CD8-positive, alpha-beta memory T cell (primary cell): ENCODE results near the gene PNPLA1. TPM values are rescaled to one million over a fixed set of nuclear protein-coding genes. Genes with fewer than 3 reads are reported as not detected.
A peak's percentile ranks its signal among the peaks of the same experiment; 100 is the strongest.

Source experiments
- CTCF ChIA-PET: fragments of 350-600 bp; sonication (Branson Sonifier 250); formaldehyde crosslinking; loops from one replicate; lab custom pipeline; 2021; ENCODE audit warnings: antibody characterized with exemption; lab: Charles Lee
- POLR2A ChIA-PET: fragments of 350-600 bp; sonication (Branson Sonifier 250); formaldehyde crosslinking; loops from one replicate; lab custom pipeline; 2021; ENCODE audit warnings: antibody characterized with exemption; lab: Charles Lee
- DNase-seq, 5 donors: peaks; one replicate each; pipeline versions ENCODE4 v3.0.0 to v3.0.0-alpha.2; 2020 to 2022; ENCODE audit warnings: mixed read lengths in 1 of 5
- H3K27ac ChIP-seq: one replicate; pipeline ENCODE4 v1.7.0; 2013; ENCODE audit warnings: low read depth, mild to moderate bottlenecking, low read length, moderate library complexity
- H3K27me3 ChIP-seq: 2 replicates; pipeline ENCODE4 v1.7.0; 2013; ENCODE audit warnings: low read length, mild to moderate bottlenecking; ENCODE audit not compliant: insufficient read depth, poor library complexity, severe bottlenecking
- H3K36me3 ChIP-seq: 2 replicates; pipeline ENCODE4 v1.7.0; 2013; ENCODE audit warnings: mild to moderate bottlenecking, low read length, moderate library complexity; ENCODE audit not compliant: insufficient read depth
- H3K4me1 ChIP-seq: 2 replicates; pipeline ENCODE4 v1.7.0; 2013; ENCODE audit warnings: mild to moderate bottlenecking, low read length, moderate library complexity; ENCODE audit not compliant: insufficient read depth
- H3K4me3 ChIP-seq: 2 replicates; pipeline ENCODE4 v1.7.0; 2013; ENCODE audit warnings: mild to moderate bottlenecking, low read length
- H3K9me3 ChIP-seq: 2 replicates; pipeline ENCODE4 v1.7.0; 2013; ENCODE audit warnings: mild to moderate bottlenecking, low read length
- H3K27ac Mint-ChIP-seq, 8 donors: one replicate each; pipeline ENCODE4 v1.8.0; 2020 to 2021; ENCODE audit warnings: mixed read lengths in 8 of 8, mild to moderate bottlenecking in 6 of 8, inconsistent platforms in 3 of 8, moderate library complexity in 3 of 8
- H3K27me3 Mint-ChIP-seq, 2 donors: one replicate each; pipeline ENCODE4 v1.8.0; 2020 to 2021; ENCODE audit warnings: mixed read lengths in 2 of 2, mild to moderate bottlenecking in 1 of 2, moderate library complexity in 1 of 2
- H3K36me3 Mint-ChIP-seq, 3 donors: one replicate each; pipeline ENCODE4 v1.8.0; 2020 to 2021; ENCODE audit warnings: mixed read lengths in 3 of 3, inconsistent platforms in 1 of 3, mild to moderate bottlenecking in 1 of 3
- H3K4me1 Mint-ChIP-seq, 3 donors: one replicate each; pipeline ENCODE4 v1.8.0; 2020 to 2021; ENCODE audit warnings: mixed read lengths in 3 of 3, inconsistent platforms in 1 of 3, mild to moderate bottlenecking in 1 of 3
- H3K4me3 Mint-ChIP-seq, 7 donors: one replicate each; pipeline ENCODE4 v1.8.0; 2020 to 2021; ENCODE audit warnings: mixed read lengths in 7 of 7, mild to moderate bottlenecking in 6 of 7, moderate library complexity in 4 of 7, inconsistent platforms in 2 of 7
- H3K9me3 Mint-ChIP-seq, 5 donors: one replicate each; pipeline ENCODE4 v1.8.0; 2020 to 2022; ENCODE audit warnings: mixed read lengths in 5 of 5, mild to moderate bottlenecking in 3 of 5, moderate library complexity in 2 of 5, inconsistent platforms in 1 of 5
- polyA plus RNA-seq: library from polyadenylated mRNA; unstranded; fragments of 300-500 nt; fragmentation: Illumina TruSeq; gene quantifications from one replicate; pipeline ENCODE4 v1.2.3, GENCODE V29; 2021
- total RNA-seq, 2 experiments: library from RNA; stranded (reverse); gene quantifications; one replicate each; pipeline ENCODE4 v1.2.3, GENCODE V29; 2021

PNPLA1 gene
- total and polyA plus RNA-seq, 3 experiments from 2014 or later: not detected

- POLR2A ChIA-PET: no interaction called here
Measured at GRCh38 chr6:36290668-36291620, 21.1 kb downstream of the PNPLA1 start.

DNA sequence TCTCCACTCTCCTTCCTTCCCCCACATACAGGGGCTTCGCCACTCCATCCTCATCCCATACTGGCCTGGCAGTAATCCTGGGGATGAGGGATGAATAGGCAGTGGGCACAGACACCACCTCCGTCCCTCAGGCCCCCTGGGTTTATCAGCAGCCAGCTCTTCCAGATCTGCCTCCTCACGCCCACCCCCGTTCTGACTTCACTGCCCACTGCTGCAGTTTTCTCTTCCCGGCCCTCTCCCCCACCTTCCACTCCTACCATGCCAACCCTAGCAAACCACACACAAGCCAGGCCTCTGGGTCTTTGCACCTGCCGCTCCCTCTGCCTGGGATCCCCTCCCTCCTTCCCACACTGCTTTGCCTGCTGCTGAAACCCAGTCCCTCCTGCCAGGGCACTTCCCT is 22.3 kb downstream of the PNPLA1 start:
- no peak overlapping the region for H3K27ac Mint-ChIP-seq
- ChIA-PET CTCF (interaction anchor here (1.1 to 3.6 kb wide), 3 partner anchors 9 to 12 kb away, joined by 3 to 19 read pairs (median 4); no protein-coding TSS in a partner anchor), POLR2A (no interaction called here)
- H3K27ac ChIP-seq: no peak overlapping the region
- peaks cover 4 to 7% (median 7%) of the 10 kb centered on the region in 3 donors for H3K4me1 Mint-ChIP-seq
- no peak overlapping the region for H3K4me3 ChIP-seq
- peaks cover 8 to 17% of the 10 kb centered on the region in 2 donors for H3K27me3 Mint-ChIP-seq
- DNase-seq: no peak
- no peaks in the 10 kb centered on the region for H3K36me3 ChIP-seq
- H3K4me1 ChIP-seq: peaks cover 7% of the 10 kb centered on the region
- no peaks in the 10 kb centered on the region for H3K9me3 ChIP-seq
- no peaks in the 10 kb centered on the region for H3K36me3 Mint-ChIP-seq
- H3K4me3 Mint-ChIP-seq: no peak overlapping the region
- no peaks in the 10 kb centered on the region for H3K9me3 Mint-ChIP-seq
- H3K27me3 ChIP-seq: no peaks in the 10 kb centered on the region

More at GRCh38 chr6:36290668-36291620, 21.1 kb downstream of the PNPLA1 start:
- Mint-ChIP-seq H3K27me3 (peaks cover 16 to 24% of the 10 kb centered on the region in 2 donors), H3K4me1 (peaks cover 4 to 7% (median 7%) of the 10 kb centered on the region in 3 donors), H3K9me3 (no peaks in the 10 kb centered on the region), H3K36me3 (no peaks in the 10 kb centered on the region), H3K4me3 (no peak overlapping the region), H3K27ac (peak overlapping the region in 1 of 8 donors; percentile 5)
- no peak overlapping the region for H3K4me3 ChIP-seq
- CTCF ChIA-PET: interaction anchor here (3.6 kb wide), 1 partner anchor 11 kb away, joined by 19 read pairs; no protein-coding TSS in a partner anchor
- DNase-seq: no peak
- no peaks in the 10 kb centered on the region for H3K9me3 ChIP-seq
- H3K27me3 ChIP-seq: peaks cover under 1% of the 10 kb centered on the region
- H3K4me1 ChIP-seq: peaks cover 10% of the 10 kb centered on the region
- no peaks in the 10 kb centered on the region for H3K36me3 ChIP-seq
- H3K27ac ChIP-seq: no peak overlapping the region

DNA sequence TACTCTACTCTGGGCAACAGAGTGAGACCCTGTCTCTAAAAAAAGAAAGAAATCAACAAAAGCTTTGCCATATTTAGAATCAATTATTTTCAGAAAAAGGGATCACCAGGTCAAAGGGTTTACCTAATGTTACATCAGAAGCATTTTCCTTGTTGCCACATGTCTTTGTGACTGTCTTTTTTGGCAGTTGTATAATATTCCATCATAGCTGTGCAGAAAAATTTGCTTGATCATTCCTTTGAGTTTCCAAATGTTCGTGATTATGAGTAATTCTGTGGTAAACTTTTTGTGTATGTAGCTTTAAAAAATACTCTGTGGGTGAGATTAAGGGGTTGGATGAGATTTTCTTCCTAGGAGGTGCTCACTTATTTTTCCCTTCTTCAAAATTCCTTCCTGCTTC is 26.4 kb downstream of the PNPLA1 start:
- Histone ChIP-seq H3K4me1 (no peaks in the 10 kb centered on the region), H3K9me3 (no peaks in the 10 kb centered on the region), H3K27ac (no peak overlapping the region), H3K4me3 (no peak overlapping the region), H3K36me3 (no peaks in the 10 kb centered on the region), H3K27me3 (peaks cover 3% of the 10 kb centered on the region)
- Mint-ChIP-seq H3K4me1 (no peaks in the 10 kb centered on the region), H3K27ac (peak overlapping the region in 1 of 8 donors; percentile 64), H3K27me3 (peaks cover 12 to 26% of the 10 kb centered on the region in 2 donors), H3K4me3 (no peak overlapping the region), H3K9me3 (no peaks in the 10 kb centered on the region), H3K36me3 (no peaks in the 10 kb centered on the region)
- DNase-seq: no peak
- CTCF ChIA-PET: interaction anchor here (1.0 kb wide), 1 partner anchor 268 kb away, joined by 3 read pairs; the partner anchor contains the start of gene MAPK14
- POLR2A ChIA-PET: no interaction called here

DNA sequence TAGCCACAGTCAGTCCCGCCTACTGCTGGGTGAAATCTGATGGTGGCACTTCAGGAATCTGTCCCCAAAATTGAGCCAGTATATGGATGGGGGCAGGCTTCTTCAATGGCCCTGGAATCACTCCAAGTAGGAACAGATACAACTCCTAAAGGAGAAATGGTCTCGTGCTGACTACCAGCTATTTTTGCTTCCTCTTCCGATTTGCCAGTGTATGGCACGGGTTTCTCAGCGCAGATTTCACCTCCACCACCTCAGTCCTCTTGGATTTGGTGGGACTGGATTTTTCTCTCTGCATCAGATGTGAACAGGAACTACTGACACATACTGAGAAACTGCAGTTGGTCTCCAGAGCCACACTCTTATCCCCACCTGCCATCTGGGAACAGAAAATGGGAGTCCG is 27.2 kb downstream of the PNPLA1 start:
- H3K27ac Mint-ChIP-seq: no peak overlapping the region
- peaks cover 15 to 28% of the 10 kb centered on the region in 2 donors for H3K27me3 Mint-ChIP-seq
- H3K4me3 Mint-ChIP-seq: no peak overlapping the region
- Histone ChIP-seq H3K4me3 (no peak overlapping the region), H3K4me1 (no peaks in the 10 kb centered on the region), H3K36me3 (no peaks in the 10 kb centered on the region), H3K27ac (no peak overlapping the region), H3K27me3 (peaks cover 9% of the 10 kb centered on the region), H3K9me3 (no peaks in the 10 kb centered on the region)
- H3K36me3 Mint-ChIP-seq: no peaks in the 10 kb centered on the region
- no peaks in the 10 kb centered on the region for H3K9me3 Mint-ChIP-seq
- no peak for DNase-seq
- POLR2A ChIA-PET: no interaction called here
- no peaks in the 10 kb centered on the region for H3K4me1 Mint-ChIP-seq
- CTCF ChIA-PET: no interaction called here

DNA sequence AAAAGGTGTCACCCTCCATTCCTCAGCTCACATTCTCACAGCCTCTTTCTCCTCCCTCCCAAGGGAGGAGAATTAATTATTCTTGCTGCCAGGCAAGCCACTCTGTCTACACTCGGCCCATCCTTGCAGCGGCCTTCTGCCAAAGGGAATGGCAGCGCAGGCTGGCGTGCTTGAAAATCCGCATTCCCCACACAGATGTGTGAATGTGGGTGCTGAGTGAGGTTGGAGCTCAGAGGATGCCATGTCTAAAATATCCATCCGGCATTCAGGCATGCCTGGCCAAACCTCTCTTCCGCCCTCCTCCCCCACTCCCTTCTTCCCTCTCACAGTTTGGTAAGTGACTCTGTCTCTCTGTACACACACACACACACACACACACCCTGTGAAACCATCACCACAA is 27.7 kb downstream of the PNPLA1 start:
- Mint-ChIP-seq H3K4me1 (peaks cover 2 to 4% (median 4%) of the 10 kb centered on the region in 3 donors), H3K27me3 (peaks cover 17 to 33% of the 10 kb centered on the region in 2 donors), H3K9me3 (no peaks in the 10 kb centered on the region), H3K36me3 (no peaks in the 10 kb centered on the region), H3K27ac (no peak overlapping the region), H3K4me3 (no peak overlapping the region)
- no peaks in the 10 kb centered on the region for H3K9me3 ChIP-seq
- H3K27me3 ChIP-seq: peaks cover 12% of the 10 kb centered on the region
- H3K4me3 ChIP-seq: no peak overlapping the region
- ChIA-PET POLR2A (no interaction called here), CTCF (no interaction called here)
- H3K4me1 ChIP-seq: no peaks in the 10 kb centered on the region
- no peak for DNase-seq
- no peaks in the 10 kb centered on the region for H3K36me3 ChIP-seq
- no peak overlapping the region for H3K27ac ChIP-seq

GRCh38 chr6:36298027-36298426 is 28.2 kb downstream of the PNPLA1 start:
- H3K36me3 ChIP-seq: no peaks in the 10 kb centered on the region
- no peak for DNase-seq
- no peak overlapping the region for H3K27ac Mint-ChIP-seq
- H3K4me1 Mint-ChIP-seq: peaks cover 5 to 7% (median 7%) of the 10 kb centered on the region in 3 donors
- H3K27me3 Mint-ChIP-seq: peaks cover 15 to 34% of the 10 kb centered on the region in 2 donors
- no peaks in the 10 kb centered on the region for H3K36me3 Mint-ChIP-seq
- H3K4me3 ChIP-seq: no peak overlapping the region
- H3K9me3 Mint-ChIP-seq: no peaks in the 10 kb centered on the region
- CTCF ChIA-PET: no interaction called here
- no peaks in the 10 kb centered on the region for H3K9me3 ChIP-seq
- H3K4me1 ChIP-seq: no peaks in the 10 kb centered on the region
- H3K4me3 Mint-ChIP-seq: no peak overlapping the region
- POLR2A ChIA-PET: no interaction called here
- H3K27me3 ChIP-seq: peaks cover 12% of the 10 kb centered on the region
- H3K27ac ChIP-seq: no peak overlapping the region

DNA sequence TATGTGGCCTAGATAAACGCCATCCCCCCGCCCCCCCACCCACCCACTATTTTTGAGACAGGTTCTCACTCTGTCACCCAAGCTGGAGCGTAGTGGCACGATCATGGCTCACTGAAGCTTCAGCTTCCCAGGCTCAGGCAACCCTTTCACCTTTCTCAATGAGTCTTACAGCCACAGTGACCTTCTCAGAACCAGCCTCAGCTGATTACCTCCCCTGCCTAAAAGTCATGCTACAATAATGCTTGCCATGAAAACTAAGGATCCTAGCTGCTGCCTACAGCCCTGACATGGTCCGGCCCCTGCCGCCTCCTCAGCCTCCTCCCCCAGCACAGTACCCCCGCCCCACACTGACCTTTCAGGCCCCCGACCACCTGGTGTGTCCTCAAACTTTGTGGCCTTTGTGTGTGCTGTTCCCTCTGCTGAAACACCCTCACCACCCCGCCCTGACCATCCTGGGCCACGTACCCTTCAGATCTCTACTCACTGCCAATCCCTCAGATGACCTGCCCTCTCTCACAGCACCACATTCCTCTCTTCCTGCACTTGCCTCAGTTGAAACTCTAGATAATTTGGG is 31.3 kb downstream of the PNPLA1 start:
- Mint-ChIP-seq H3K9me3 (no peaks in the 10 kb centered on the region), H3K36me3 (no peaks in the 10 kb centered on the region), H3K4me3 (no peak overlapping the region), H3K27me3 (peaks cover 13 to 34% of the 10 kb centered on the region in 2 donors), H3K4me1 (peaks cover 5 to 7% (median 7%) of the 10 kb centered on the region in 3 donors), H3K27ac (no peak overlapping the region)
- H3K4me1 ChIP-seq: no peaks in the 10 kb centered on the region
- H3K27ac ChIP-seq: no peak overlapping the region
- no peaks in the 10 kb centered on the region for H3K36me3 ChIP-seq
- ChIA-PET POLR2A (no interaction called here), CTCF (interaction anchor here (1.0 to 2.6 kb wide), 4 partner anchors 9 to 59 kb away, joined by 3 to 19 read pairs (median 3); no protein-coding TSS in a partner anchor)
- H3K27me3 ChIP-seq: peaks cover 12% of the 10 kb centered on the region
- no peaks in the 10 kb centered on the region for H3K9me3 ChIP-seq
- no peak for DNase-seq
- H3K4me3 ChIP-seq: no peak overlapping the region
